GM19468 (cell line): ENCODE measurements around the gene ATXN7.

ENCODE experiments used
- ATAC-seq: cut with Tn5 transposase; IDR thresholded peaks from one replicate; pipeline ENCODE4 v1.9.1; 2021; ENCODE audit warnings: mild to moderate bottlenecking, moderate library complexity, moderate number of reproducible peaks; ENCODE audit not compliant: unreplicated experiment; ENCODE audit errors: extremely low read depth

The ATXN7 gene

GRCh38 chr3:63927422-63928280, 64.0 kb downstream of the ATXN7 start:
- peak; percentile 80 for ATAC-seq

- no peak for ATAC-seq
These were observed 67.6 kb downstream of the ATXN7 start for GRCh38 chr3:63931290-63931689.

GRCh38 chr3:63932509-63933212, 69.0 kb downstream of the ATXN7 start:
- no peak for ATAC-seq

- peak; percentile 38 for ATAC-seq
These were observed 69.8 kb downstream of the ATXN7 start for GRCh38 chr3:63933459-63933858.

GRCh38 chr3:63934041-63934866, 70.6 kb downstream of the ATXN7 start:
- ATAC-seq, result no peak

GRCh38 chr3:63936925-63937324, 73.3 kb downstream of the ATXN7 start:
- no peak for ATAC-seq

GRCh38 chr3:63937661-63938651, 74.3 kb downstream of the ATXN7 start:
- peak; percentile 43 for ATAC-seq

- no peak for ATAC-seq
These were observed 76.7 kb downstream of the ATXN7 start for GRCh38 chr3:63940389-63940757.

GRCh38 chr3:63942528-63942927, 78.9 kb downstream of the ATXN7 start:
- ATAC-seq, result no peak

GRCh38 chr3:63943678-63944077, 80.0 kb downstream of the ATXN7 start:
- no peak for ATAC-seq

- no peak for ATAC-seq
These were observed 82.0 kb downstream of the ATXN7 start for GRCh38 chr3:63945558-63946096.

GRCh38 chr3:63946753-63947152, 83.1 kb downstream of the ATXN7 start:
- no peak for ATAC-seq

GRCh38 chr3:63947594-63947993, 83.9 kb downstream of the ATXN7 start:
- ATAC-seq, result no peak

- ATAC-seq, result no peak
These were observed 85.3 kb downstream of the ATXN7 start for GRCh38 chr3:63949005-63949404.

GRCh38 chr3:63950698-63951097, 87.0 kb downstream of the ATXN7 start:
- no peak for ATAC-seq

GRCh38 chr3:63951492-63952247, 88.0 kb downstream of the ATXN7 start:
- ATAC-seq, result peak; percentile 53

GRCh38 chr3:63952248-63952594, 88.6 kb downstream of the ATXN7 start:
- ATAC-seq, result no peak

GRCh38 chr3:63954182-63954581, 90.5 kb downstream of the ATXN7 start:
- ATAC-seq, result no peak
